SK-N-SH (cell line): ENCODE data around the gene MBD3L5.

ENCODE experiments used
- CHD2 ChIP-seq: fragments of 150-350 bp; IDR thresholded peaks from 2 replicates; pipeline ENCODE4 v1.6.1; 2018; ENCODE audit warnings: low read length; ENCODE audit not compliant: partially characterized antibody
- CTCF ChIP-seq: fragments of 200-600 bp; sonication (generic); IDR thresholded peaks from 2 replicates; pipeline ENCODE4 v1.6.1; 2017; ENCODE audit warnings: antibody characterized with exemption, mild to moderate bottlenecking, moderate library complexity
- EP300 ChIP-seq, 2 experiments: IDR thresholded peaks; 2 replicates each; pipeline versions ENCODE4 v1.4.0 to v1.6.1; 2012; ENCODE audit warnings: borderline replicate concordance in 1 of 2, low read depth in 1 of 2, low read length in 1 of 2
- IRF3 ChIP-seq: fragments of 150-350 bp; IDR thresholded peaks from 2 replicates; pipeline ENCODE4 v1.6.1; 2016; ENCODE audit warnings: mild to moderate bottlenecking, low read depth, low read length
- JUND ChIP-seq: IDR thresholded peaks from 2 replicates; pipeline ENCODE4 v1.4.0; 2012
- NRF1 ChIP-seq: IDR thresholded peaks from 2 replicates; pipeline ENCODE4 v1.6.1; 2012; ENCODE audit warnings: low read depth, mild to moderate bottlenecking, low read length
- PBX3 ChIP-seq: IDR thresholded peaks from 2 replicates; pipeline ENCODE4; 2012
- RAD21 ChIP-seq: IDR thresholded peaks from 2 replicates; pipeline ENCODE4 v1.6.1; 2012; ENCODE audit warnings: mild to moderate bottlenecking, low read length
- RFX5 ChIP-seq: IDR thresholded peaks from 2 replicates; pipeline ENCODE4 v1.6.1; 2012; ENCODE audit warnings: mild to moderate bottlenecking, improper control_type of control experiment, low read length
- YY1 ChIP-seq: IDR thresholded peaks from 2 replicates; pipeline ENCODE4 v1.4.0; 2012; ENCODE audit warnings: low read depth, mild to moderate bottlenecking

- TF ChIP-seq EP300 (IDR thresholded peaks at IDR 0.05; ENCODE audit: borderline replicate concordance in 1 of 2, low read depth in 1 of 2, low read length in 1 of 2) = no peak
- no peak for TF ChIP-seq RAD21
- no peak for TF ChIP-seq IRF3
- no peak for TF ChIP-seq JUND
- TF ChIP-seq CTCF = no peak
- TF ChIP-seq YY1 = no peak
- no peak for TF ChIP-seq PBX3
- TF ChIP-seq RFX5 = no peak
- no peak for TF ChIP-seq NRF1
- no peak for TF ChIP-seq CHD2
Observed at GRCh38 chr19:7004313-7004931, 26.0 kb upstream of the MBD3L5 start.
